ENCODE measurements around the gene SLC2A6. TPM values are rescaled to one million over a fixed set of nuclear protein-coding genes. Genes with fewer than 3 reads are reported as not detected.

Gene SLC2A6
- total and polyA plus RNA-seq, 4 experiments from 2014 or later, result 0.41 to 2.5 (median 1.4) TPM

DNA sequence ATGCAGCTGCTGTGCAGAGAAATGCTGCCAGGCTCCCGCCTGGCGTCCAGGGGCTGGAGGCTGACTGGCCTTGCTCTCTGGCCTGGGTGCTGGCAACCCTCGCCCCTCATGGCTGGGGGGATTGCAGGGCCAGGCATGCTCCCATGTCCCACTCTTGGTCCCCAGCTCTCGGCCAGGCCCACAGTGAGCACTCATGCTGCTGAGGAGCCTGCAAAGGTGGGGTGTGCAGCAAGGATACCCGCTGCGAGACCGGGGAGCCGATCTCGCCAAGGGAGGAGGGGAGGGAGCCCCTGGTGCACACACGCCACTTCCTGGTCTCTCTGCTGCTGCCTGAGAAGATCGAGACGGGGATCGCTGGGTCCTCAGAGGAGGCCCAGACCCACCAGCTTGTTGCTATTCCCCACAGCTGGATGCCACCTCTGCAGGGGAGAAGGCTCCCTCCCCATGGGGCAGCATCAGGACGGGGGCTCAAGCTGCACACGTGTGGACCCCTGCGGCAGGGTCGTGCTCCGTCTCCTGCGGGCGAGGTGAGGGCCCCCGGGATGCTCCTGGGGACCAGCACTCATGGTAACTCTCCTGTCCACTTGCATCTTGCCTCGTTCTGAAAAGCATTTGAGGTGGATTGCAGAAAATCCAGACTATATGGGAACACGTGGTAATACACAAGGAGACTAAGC is 33.5 kb downstream of the SLC2A6 start:
- POLR2A ChIA-PET (ENCODE audit: partially characterized antibody), result no interaction called here
- no peak overlapping the region for H3K27ac ChIP-seq (ENCODE audit: low read depth, low read length)
- intact Hi-C loops (cut with micrococcal nuclease), result no loop called here
- H3K4me3 ChIP-seq (ENCODE audit: low read length in 2 of 2), result no peak overlapping the region
- H3K9me3 ChIP-seq (ENCODE audit: control insufficient read depth in 1 of 2, low read length in 2 of 2), result no peaks in the 10 kb centered on the region
- no peaks in the 10 kb centered on the region for H3K4me1 ChIP-seq (ENCODE audit: insufficient read depth, low read length)
- no peaks in the 10 kb centered on the region for H3K36me3 Mint-ChIP-seq
- H3K4me1 Mint-ChIP-seq, result no peaks in the 10 kb centered on the region
- no peaks in the 10 kb centered on the region for H3K36me3 ChIP-seq (ENCODE audit: insufficient read depth, low read length)
- peaks cover 3 to 5% of the 10 kb centered on the region in 2 donors for H3K27me3 Mint-ChIP-seq
- no peaks in the 10 kb centered on the region for H3K27me3 ChIP-seq (ENCODE audit: insufficient read depth, low read length)
- DNase-seq, result peak in 1 of 5 donors; percentile 9
- H3K9me3 Mint-ChIP-seq, result no peaks in the 10 kb centered on the region
- H3K4me3 Mint-ChIP-seq, result no peak overlapping the region
- CTCF ChIA-PET (ENCODE audit: partially characterized antibody), result no interaction called here
- no peak overlapping the region for H3K27ac Mint-ChIP-seq

DNA sequence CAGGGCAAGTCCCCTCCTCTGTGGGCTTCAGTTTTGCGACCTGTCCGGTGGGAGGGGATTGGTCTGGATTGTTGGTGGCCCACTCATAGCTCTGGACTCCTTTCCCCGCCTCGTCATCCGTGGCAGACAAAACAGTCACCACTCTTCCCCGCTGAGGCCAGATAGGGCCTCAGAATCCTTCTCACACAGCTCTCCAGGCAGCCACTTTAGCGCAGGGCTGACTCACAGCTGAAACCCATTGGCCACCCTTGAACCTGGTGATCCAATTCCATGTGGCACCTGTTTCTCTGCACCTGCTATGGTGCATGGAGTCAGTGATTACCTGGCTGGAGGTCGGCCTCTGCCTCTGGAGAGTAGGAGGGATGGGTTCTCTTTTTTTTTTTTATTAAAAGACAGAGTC is 34.9 kb downstream of the SLC2A6 start:
- H3K4me1 ChIP-seq (ENCODE audit: insufficient read depth, low read length), result no peaks in the 10 kb centered on the region
- peaks cover under 1 to 5% of the 10 kb centered on the region in 2 donors for H3K27me3 Mint-ChIP-seq
- no peak overlapping the region for H3K27ac Mint-ChIP-seq
- ChIA-PET POLR2A (ENCODE audit: partially characterized antibody) (no interaction called here), CTCF (ENCODE audit: partially characterized antibody) (no interaction called here)
- no peaks in the 10 kb centered on the region for H3K36me3 ChIP-seq (ENCODE audit: insufficient read depth, low read length)
- intact Hi-C loops (cut with micrococcal nuclease), result no loop called here
- H3K4me1 Mint-ChIP-seq, result no peaks in the 10 kb centered on the region
- no peak overlapping the region for H3K4me3 ChIP-seq (ENCODE audit: low read length in 2 of 2)
- no peaks in the 10 kb centered on the region for H3K9me3 ChIP-seq (ENCODE audit: control insufficient read depth in 1 of 2, low read length in 2 of 2)
- no peaks in the 10 kb centered on the region for H3K36me3 Mint-ChIP-seq
- H3K27ac ChIP-seq (ENCODE audit: low read depth, low read length), result no peak overlapping the region
- H3K9me3 Mint-ChIP-seq, result no peaks in the 10 kb centered on the region
- DNase-seq, result no peak
- no peak overlapping the region for H3K4me3 Mint-ChIP-seq
- H3K27me3 ChIP-seq (ENCODE audit: insufficient read depth, low read length), result no peaks in the 10 kb centered on the region

DNA sequence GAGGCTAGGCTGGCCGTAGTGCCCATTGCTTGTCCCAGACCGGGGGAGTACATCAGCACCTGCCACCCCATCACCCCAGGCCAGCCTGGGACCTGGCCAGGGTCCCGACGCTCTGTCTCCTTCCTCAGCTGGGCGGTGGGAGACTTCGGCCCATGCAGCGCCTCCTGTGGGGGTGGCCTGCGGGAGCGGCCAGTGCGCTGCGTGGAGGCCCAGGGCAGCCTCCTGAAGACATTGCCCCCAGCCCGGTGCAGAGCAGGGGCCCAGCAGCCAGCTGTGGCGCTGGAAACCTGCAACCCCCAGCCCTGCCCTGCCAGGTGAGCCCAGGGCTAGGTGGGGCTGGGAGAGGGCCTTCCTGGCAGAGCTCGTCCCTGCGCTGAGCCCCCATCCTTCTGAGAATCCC is 35.7 kb downstream of the SLC2A6 start:
- Mint-ChIP-seq H3K9me3 (no peaks in the 10 kb centered on the region), H3K4me3 (no peak overlapping the region), H3K27ac (no peak overlapping the region), H3K27me3 (peaks cover 0 to 5% of the 10 kb centered on the region in 2 donors), H3K36me3 (no peaks in the 10 kb centered on the region), H3K4me1 (no peaks in the 10 kb centered on the region)
- H3K9me3 ChIP-seq (ENCODE audit: control insufficient read depth in 1 of 2, low read length in 2 of 2), result no peaks in the 10 kb centered on the region
- H3K27me3 ChIP-seq (ENCODE audit: insufficient read depth, low read length), result no peaks in the 10 kb centered on the region
- peak in 1 of 5 donors; percentile 2 for DNase-seq
- intact Hi-C loops (cut with micrococcal nuclease), result no loop called here
- no peak overlapping the region for H3K27ac ChIP-seq (ENCODE audit: low read depth, low read length)
- no peaks in the 10 kb centered on the region for H3K4me1 ChIP-seq (ENCODE audit: insufficient read depth, low read length)
- H3K4me3 ChIP-seq (ENCODE audit: low read length in 2 of 2), result no peak overlapping the region
- ChIA-PET POLR2A (ENCODE audit: partially characterized antibody) (no interaction called here), CTCF (ENCODE audit: partially characterized antibody) (no interaction called here)
- H3K36me3 ChIP-seq (ENCODE audit: insufficient read depth, low read length), result no peaks in the 10 kb centered on the region

DNA sequence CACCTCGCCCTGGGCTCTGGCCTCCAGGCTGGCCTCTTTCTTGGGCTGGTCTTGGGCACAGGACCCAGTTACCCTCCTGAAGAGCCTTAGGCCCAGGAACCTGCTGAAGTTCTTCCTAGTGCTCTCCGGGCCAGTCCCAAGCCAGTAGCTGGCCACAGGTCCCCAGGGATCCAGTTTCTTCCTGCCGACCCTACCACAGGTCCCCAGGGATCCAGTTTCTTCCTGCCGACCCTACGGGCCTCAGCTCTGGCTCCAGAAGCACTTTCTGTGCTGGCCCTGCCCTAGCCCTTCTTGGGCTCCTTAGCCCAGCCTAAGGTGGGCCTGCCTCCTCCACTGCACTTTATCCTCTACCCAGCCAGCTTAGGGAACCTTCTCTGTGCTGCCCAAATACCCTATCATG is 37.3 kb downstream of the SLC2A6 start:
- no peaks in the 10 kb centered on the region for H3K36me3 ChIP-seq (ENCODE audit: insufficient read depth, low read length)
- no peaks in the 10 kb centered on the region for H3K9me3 ChIP-seq (ENCODE audit: control insufficient read depth in 1 of 2, low read length in 2 of 2)
- no peaks in the 10 kb centered on the region for H3K27me3 ChIP-seq (ENCODE audit: insufficient read depth, low read length)
- Mint-ChIP-seq H3K4me1 (no peaks in the 10 kb centered on the region), H3K36me3 (no peaks in the 10 kb centered on the region), H3K27ac (peak overlapping the region in 1 of 7 donors; percentile 22), H3K9me3 (no peaks in the 10 kb centered on the region), H3K4me3 (no peak overlapping the region), H3K27me3 (peaks cover 0 to 5% of the 10 kb centered on the region in 2 donors)
- ChIA-PET CTCF (ENCODE audit: partially characterized antibody) (no interaction called here), POLR2A (ENCODE audit: partially characterized antibody) (no interaction called here)
- intact Hi-C loops (cut with micrococcal nuclease), result no loop called here
- DNase-seq, result peak in 1 of 5 donors; percentile 7
- H3K4me3 ChIP-seq (ENCODE audit: low read length in 2 of 2), result no peak overlapping the region
- H3K27ac ChIP-seq (ENCODE audit: low read depth, low read length), result no peak overlapping the region
- no peaks in the 10 kb centered on the region for H3K4me1 ChIP-seq (ENCODE audit: insufficient read depth, low read length)

DNA sequence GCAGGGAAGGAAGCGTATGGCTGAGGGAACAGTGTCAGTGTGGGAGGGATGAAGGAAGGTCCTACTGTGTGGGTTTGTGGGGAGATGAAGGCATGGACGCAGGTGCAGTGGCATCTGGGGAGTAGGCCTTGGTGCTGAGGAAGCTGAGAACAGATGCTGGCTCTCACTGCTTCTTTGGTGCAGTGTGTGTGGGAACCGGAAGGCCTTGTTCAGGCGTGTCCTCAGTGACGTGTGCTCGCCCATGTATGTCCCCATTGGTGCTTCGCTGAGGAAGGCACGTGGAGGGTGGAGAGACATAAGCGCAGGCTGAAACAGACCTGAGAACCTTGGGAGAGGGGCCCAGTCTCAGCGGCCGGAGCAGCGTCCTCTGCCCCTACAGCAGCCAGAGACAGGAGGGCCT is 38.0 kb downstream of the SLC2A6 start:
- intact Hi-C loops (cut with micrococcal nuclease), result no loop called here
- Mint-ChIP-seq H3K27ac (peak overlapping the region in 2 of 7 donors; percentile 65 to 70), H3K27me3 (no peaks in the 10 kb centered on the region), H3K36me3 (no peaks in the 10 kb centered on the region), H3K4me1 (no peaks in the 10 kb centered on the region), H3K9me3 (no peaks in the 10 kb centered on the region), H3K4me3 (no peak overlapping the region)
- CTCF ChIA-PET (ENCODE audit: partially characterized antibody), result no interaction called here
- POLR2A ChIA-PET (ENCODE audit: partially characterized antibody), result no interaction called here
- Histone ChIP-seq H3K9me3 (ENCODE audit: control insufficient read depth in 1 of 2, low read length in 2 of 2) (no peaks in the 10 kb centered on the region), H3K4me1 (ENCODE audit: insufficient read depth, low read length) (no peaks in the 10 kb centered on the region), H3K27me3 (ENCODE audit: insufficient read depth, low read length) (no peaks in the 10 kb centered on the region), H3K36me3 (ENCODE audit: insufficient read depth, low read length) (no peaks in the 10 kb centered on the region), H3K27ac (ENCODE audit: low read depth, low read length) (no peak overlapping the region), H3K4me3 (ENCODE audit: low read length in 2 of 2) (no peak overlapping the region)
- DNase-seq, result peak in 1 of 5 donors; percentile 24

DNA sequence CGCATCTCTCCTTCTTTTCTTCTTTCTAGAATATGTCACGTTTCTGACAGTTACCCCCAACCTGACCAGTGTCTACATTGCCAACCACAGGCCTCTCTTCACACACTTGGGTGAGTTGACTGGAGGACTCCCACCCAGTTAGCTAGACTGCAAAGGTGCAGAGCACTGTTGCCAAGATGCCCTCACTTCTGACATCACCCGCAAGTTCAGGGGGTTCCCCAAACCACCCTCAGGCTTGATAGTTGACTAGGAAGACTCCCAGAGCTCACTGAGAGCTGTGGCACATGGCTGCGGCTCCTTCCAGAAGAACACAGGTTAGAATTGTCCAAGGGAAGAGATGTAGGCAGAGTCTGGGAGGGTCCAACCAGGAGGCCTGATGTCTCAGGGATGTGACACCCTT is 39.6 kb downstream of the SLC2A6 start:
- CTCF ChIA-PET (ENCODE audit: partially characterized antibody), result interaction anchor here (0.7 to 0.9 kb wide), 2 partner anchors 259 to 740 kb away, joined by 3 read pairs; no protein-coding TSS in a partner anchor

DNA sequence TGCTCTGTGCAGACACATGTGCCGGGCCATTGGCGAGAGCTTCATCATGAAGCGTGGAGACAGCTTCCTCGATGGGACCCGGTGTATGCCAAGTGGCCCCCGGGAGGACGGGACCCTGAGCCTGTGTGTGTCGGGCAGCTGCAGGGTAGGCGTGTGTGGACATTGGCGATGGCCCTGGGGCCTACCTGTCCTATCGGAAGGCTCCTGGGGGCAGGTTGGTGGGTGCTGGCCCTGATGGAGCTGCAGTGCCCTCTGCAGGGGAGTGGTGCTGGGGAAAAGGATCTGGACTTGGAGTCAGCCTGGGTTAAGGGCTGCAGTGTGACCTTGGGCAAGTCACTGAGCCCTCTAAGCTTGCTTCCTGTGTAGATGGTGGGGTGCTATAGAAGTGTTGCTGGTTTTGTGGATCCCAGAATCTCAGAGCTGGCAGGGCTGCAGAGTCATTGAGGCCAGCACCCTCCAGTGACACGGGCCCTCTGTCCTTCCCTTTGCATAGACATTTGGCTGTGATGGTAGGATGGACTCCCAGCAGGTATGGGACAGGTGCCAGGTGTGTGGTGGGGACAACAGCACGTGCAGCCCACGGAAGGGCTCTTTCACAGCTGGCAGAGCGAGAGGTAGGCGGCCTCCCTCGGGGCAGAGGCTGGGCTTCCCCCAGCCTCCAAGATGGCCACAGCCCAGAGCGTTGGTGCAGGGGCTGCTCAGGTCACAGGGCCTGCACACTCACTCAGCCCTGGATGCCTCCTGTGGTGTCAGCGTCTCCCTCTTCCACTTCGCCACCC is 41.0 kb downstream of the SLC2A6 start:
- Mint-ChIP-seq H3K36me3 (no peaks in the 10 kb centered on the region), H3K9me3 (no peaks in the 10 kb centered on the region), H3K4me3 (no peak overlapping the region), H3K27me3 (no peaks in the 10 kb centered on the region), H3K4me1 (no peaks in the 10 kb centered on the region), H3K27ac (no peak overlapping the region)
- no peak overlapping the region for H3K27ac ChIP-seq (ENCODE audit: low read depth, low read length)
- no peaks in the 10 kb centered on the region for H3K9me3 ChIP-seq (ENCODE audit: control insufficient read depth in 1 of 2, low read length in 2 of 2)
- no peak overlapping the region for H3K4me3 ChIP-seq (ENCODE audit: low read length in 2 of 2)
- H3K36me3 ChIP-seq (ENCODE audit: insufficient read depth, low read length), result no peaks in the 10 kb centered on the region
- H3K4me1 ChIP-seq (ENCODE audit: insufficient read depth, low read length), result no peaks in the 10 kb centered on the region
- ChIA-PET POLR2A (ENCODE audit: partially characterized antibody) (no interaction called here), CTCF (ENCODE audit: partially characterized antibody) (no interaction called here)
- DNase-seq, result no peak
- H3K27me3 ChIP-seq (ENCODE audit: insufficient read depth, low read length), result no peaks in the 10 kb centered on the region
- intact Hi-C loops (cut with micrococcal nuclease), result no loop called here

More for the DNA sequence above, 39.6 kb downstream of the SLC2A6 start:
- no peak for DNase-seq
- no peaks in the 10 kb centered on the region for H3K4me1 Mint-ChIP-seq
- Histone ChIP-seq H3K4me1 (ENCODE audit: insufficient read depth, low read length) (no peaks in the 10 kb centered on the region), H3K27me3 (ENCODE audit: insufficient read depth, low read length) (no peaks in the 10 kb centered on the region), H3K4me3 (ENCODE audit: low read length in 2 of 2) (no peak overlapping the region), H3K27ac (ENCODE audit: low read depth, low read length) (no peak overlapping the region), H3K36me3 (ENCODE audit: insufficient read depth, low read length) (no peaks in the 10 kb centered on the region), H3K9me3 (ENCODE audit: control insufficient read depth in 1 of 2, low read length in 2 of 2) (no peaks in the 10 kb centered on the region)
- no peaks in the 10 kb centered on the region for H3K36me3 Mint-ChIP-seq
- POLR2A ChIA-PET (ENCODE audit: partially characterized antibody), result no interaction called here
- intact Hi-C loops (cut with micrococcal nuclease), result no loop called here
- no peaks in the 10 kb centered on the region for H3K27me3 Mint-ChIP-seq
- no peak overlapping the region for H3K4me3 Mint-ChIP-seq
- no peaks in the 10 kb centered on the region for H3K9me3 Mint-ChIP-seq
- H3K27ac Mint-ChIP-seq, result no peak overlapping the region

All from CD4-positive, alpha-beta memory T cell (primary cell).